IPS-18a (cell line): ENCODE data around the gene ZNF516.

Experiments used
- H3K27ac ChIP-seq: one replicate; pipeline ENCODE4 v1.5.1; 2013; ENCODE audit warnings: low read length
- H3K27me3 ChIP-seq: one replicate; pipeline ENCODE4 v1.6.1; 2013; ENCODE audit warnings: mild to moderate bottlenecking, low read length; ENCODE audit not compliant: control insufficient read depth, insufficient read depth
- H3K36me3 ChIP-seq: one replicate; pipeline ENCODE4 v1.6.1; 2013; ENCODE audit warnings: low read depth, low read length; ENCODE audit not compliant: control insufficient read depth
- H3K4me1 ChIP-seq: one replicate; pipeline ENCODE4 v1.6.1; 2013; ENCODE audit warnings: low read depth, low read length; ENCODE audit not compliant: control insufficient read depth
- H3K4me3 ChIP-seq: one replicate; pipeline ENCODE4 v1.5.1; 2013; ENCODE audit warnings: low read length
- H3K9ac ChIP-seq: one replicate; pipeline ENCODE4 v1.6.1; 2013; ENCODE audit warnings: mild to moderate bottlenecking, low read length, moderate library complexity
- H3K9me3 ChIP-seq: one replicate; pipeline ENCODE4 v1.6.1; 2013; ENCODE audit warnings: low read depth, low read length; ENCODE audit not compliant: control insufficient read depth

ZNF516 gene

DNA sequence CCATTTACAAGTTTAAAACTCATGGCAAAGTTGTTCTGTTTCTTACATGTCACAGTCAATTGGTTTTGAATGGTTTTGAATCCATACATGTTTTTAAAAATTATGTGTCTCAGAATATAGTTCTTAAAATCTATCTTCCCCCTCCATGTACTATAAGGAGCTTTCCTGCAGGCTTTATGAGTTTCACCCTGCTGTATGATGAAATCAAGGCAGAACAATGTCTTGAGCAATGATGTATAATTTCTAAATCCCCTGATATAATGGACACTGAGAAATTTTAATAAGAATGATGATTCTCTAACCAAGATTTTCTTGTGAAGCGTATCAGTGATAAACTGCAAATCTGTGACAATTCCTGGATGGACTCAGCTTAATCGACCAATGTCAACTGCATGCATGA, 10.6 kb upstream of the ZNF516 start:
- Histone ChIP-seq H3K9me3 (no peaks in the 10 kb centered on the region), H3K27ac (no peak overlapping the region), H3K9ac (no peak overlapping the region), H3K27me3 (no peaks in the 10 kb centered on the region), H3K4me3 (no peak overlapping the region), H3K36me3 (no peaks in the 10 kb centered on the region), H3K4me1 (peaks cover 11% of the 10 kb centered on the region)

DNA sequence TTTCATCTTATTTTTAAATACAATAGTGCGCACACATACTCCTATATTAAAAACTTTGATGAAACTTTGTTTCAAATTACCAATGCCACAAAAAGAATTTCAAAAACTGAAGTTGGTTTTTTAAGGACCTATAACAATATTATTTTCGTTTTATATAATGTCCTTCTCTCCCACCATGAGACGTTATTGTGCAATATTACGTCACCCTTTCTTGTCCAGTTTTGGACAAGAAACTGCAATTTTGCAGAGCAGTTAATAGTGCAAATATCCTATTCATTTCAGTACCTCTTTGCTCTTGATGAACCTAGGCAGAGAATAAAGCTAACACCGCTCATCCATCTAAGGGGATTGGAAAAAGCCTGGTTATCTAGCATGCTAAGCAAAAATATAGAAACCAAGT, 9.7 kb upstream of the ZNF516 start:
- H3K9ac ChIP-seq = no peak overlapping the region
- no peaks in the 10 kb centered on the region for H3K9me3 ChIP-seq
- H3K27ac ChIP-seq = no peak overlapping the region
- peaks cover 11% of the 10 kb centered on the region for H3K4me1 ChIP-seq
- H3K36me3 ChIP-seq = no peaks in the 10 kb centered on the region
- no peaks in the 10 kb centered on the region for H3K27me3 ChIP-seq
- no peak overlapping the region for H3K4me3 ChIP-seq

DNA sequence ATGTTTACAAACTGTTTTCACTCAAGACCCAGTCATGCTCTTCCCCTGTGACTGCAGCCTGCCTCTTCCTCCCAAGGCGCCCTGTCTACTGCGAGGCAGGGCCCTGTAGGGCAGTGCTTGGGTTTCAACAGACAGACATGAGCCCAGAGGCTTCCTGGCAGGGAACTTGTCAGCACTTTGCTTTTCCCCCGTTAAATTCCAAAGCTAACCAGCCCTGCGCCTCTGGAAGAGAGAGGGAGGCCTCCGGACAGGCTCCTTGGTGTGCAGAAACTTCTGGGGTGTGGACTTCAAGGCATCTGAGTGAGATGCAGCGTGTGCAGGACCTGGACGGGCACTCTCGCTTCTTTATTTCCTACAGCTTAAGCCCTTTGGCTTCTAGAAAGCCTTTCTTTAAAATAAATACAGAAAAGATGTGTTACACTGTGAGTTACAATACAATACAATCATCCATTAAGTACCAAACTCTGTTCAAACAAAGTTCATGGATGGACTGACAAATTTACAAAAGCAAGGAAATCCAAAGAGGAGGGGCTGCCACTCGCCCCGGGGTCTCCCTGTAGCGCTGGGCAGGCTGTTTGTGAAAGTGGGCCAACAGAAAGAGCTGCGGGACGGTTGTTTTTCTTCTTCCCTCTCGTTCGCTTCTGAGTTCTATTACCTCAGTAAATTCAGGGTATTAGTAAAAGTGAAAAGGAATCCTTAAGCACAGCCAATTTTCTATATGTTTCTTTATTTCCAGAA, 8.8 kb upstream of the ZNF516 start:
- peaks cover 11% of the 10 kb centered on the region for H3K4me1 ChIP-seq
- H3K9ac ChIP-seq = no peak overlapping the region
- no peak overlapping the region for H3K27ac ChIP-seq
- H3K9me3 ChIP-seq = no peaks in the 10 kb centered on the region
- H3K36me3 ChIP-seq = no peaks in the 10 kb centered on the region
- no peak overlapping the region for H3K4me3 ChIP-seq
- no peaks in the 10 kb centered on the region for H3K27me3 ChIP-seq

DNA sequence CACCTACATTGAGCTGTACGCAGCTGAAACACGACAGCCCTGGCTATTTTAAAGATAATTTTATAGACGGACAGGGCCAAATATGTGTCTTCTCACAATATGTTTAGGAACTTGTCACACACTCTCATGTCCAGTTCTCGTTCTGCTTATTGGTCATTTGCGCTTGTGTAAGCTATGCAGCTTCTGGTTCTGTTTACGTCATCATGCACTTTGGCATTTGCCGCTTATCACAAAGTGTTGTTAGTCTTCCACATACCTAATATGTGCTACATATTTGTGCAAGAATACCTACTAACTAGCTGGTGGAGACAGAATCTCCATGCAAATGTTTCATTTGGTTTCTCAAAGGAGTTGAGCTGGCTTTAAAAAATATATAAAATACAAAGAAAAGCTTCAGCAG, 7.5 kb upstream of the ZNF516 start:
- peaks cover 11% of the 10 kb centered on the region for H3K4me1 ChIP-seq

DNA sequence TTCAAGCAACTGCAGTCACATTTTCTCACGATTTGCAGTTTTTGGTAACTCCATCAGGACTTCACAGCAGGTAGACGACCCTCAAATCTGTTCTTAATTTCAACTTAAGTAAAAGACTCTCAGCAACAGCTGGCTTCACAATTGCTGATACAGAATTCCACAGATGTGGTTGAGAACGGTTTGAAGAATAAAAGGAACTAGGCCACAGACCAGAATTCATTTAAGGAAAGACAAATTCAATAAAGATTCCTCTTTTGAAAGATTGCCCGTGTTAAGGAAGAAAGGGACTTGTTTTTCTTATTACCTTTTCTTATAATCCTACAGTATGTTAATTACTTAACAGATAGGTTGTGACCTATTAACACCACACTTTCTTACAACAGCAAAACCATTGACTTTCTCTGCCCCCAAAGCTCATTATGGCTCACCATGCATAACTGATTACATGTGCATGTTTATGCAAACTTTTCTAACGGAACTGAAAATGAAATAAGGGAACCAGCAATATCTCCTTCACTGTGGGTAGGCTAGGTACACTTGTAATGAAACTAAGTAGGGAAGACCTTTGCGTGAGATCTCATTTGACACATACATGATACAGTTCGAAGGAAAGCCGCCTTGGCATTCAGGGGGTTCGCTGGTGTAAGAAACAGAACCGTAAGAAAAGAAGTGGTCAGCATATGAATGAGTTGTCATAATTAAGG, 4.7 kb upstream of the ZNF516 start:
- Histone ChIP-seq H3K36me3 (no peaks in the 10 kb centered on the region), H3K4me3 (no peak overlapping the region), H3K27ac (no peak overlapping the region), H3K9ac (no peak overlapping the region), H3K27me3 (peaks cover 29% of the 10 kb centered on the region), H3K4me1 (peaks cover 19% of the 10 kb centered on the region), H3K9me3 (no peaks in the 10 kb centered on the region)

More for the DNA sequence above, 7.5 kb upstream of the ZNF516 start:
- no peaks in the 10 kb centered on the region for H3K36me3 ChIP-seq
- no peaks in the 10 kb centered on the region for H3K9me3 ChIP-seq
- no peak overlapping the region for H3K4me3 ChIP-seq
- H3K9ac ChIP-seq = no peak overlapping the region
- no peak overlapping the region for H3K27ac ChIP-seq
- H3K27me3 ChIP-seq = peaks cover 12% of the 10 kb centered on the region

DNA sequence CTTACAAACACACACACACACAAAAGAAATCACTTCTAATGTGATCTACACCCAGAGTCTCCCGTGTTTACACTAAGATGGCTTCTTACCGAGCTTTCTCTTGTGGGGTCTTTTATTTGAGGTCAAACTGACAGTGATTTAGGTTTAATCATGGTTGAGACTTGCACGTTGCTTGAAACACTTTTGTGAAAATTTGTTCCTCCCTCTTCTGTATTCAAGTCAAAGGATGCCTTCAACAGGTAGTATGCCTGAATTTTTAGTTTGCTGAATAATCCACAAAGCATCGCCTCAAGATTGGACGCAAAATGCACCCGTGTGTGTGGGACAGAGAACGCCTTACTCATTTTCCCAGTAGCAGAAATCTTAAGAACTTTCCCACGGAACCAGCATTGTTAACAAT, 4.0 kb upstream of the ZNF516 start:
- Histone ChIP-seq H3K27ac (no peak overlapping the region), H3K9me3 (no peaks in the 10 kb centered on the region), H3K4me1 (peaks cover 16% of the 10 kb centered on the region), H3K4me3 (no peak overlapping the region), H3K27me3 (peaks cover 31% of the 10 kb centered on the region), H3K36me3 (no peaks in the 10 kb centered on the region), H3K9ac (no peak overlapping the region)

DNA sequence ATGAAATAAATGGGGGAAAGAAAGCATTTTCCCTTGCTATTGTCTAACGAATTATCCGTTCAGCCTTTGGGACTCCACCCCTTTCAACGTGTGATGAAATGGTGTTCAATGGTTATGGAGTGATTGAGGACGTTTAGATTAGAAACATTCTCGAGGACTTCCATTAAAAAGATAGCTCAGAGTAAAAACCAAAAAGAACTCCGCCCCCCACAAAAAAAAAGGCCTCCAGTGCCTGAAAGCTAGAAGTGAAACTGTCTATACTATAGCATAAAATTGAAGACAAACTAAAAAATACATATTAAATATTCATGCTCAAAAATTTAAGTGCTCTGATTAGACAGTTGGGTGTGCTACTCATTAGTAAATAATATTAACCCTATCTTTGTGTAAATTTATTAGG, 3.0 kb upstream of the ZNF516 start:
- Histone ChIP-seq H3K9ac (no peak overlapping the region), H3K27ac (no peak overlapping the region), H3K9me3 (no peaks in the 10 kb centered on the region), H3K36me3 (no peaks in the 10 kb centered on the region), H3K4me3 (no peak overlapping the region), H3K27me3 (peaks cover 39% of the 10 kb centered on the region), H3K4me1 (peaks cover 16% of the 10 kb centered on the region)

DNA sequence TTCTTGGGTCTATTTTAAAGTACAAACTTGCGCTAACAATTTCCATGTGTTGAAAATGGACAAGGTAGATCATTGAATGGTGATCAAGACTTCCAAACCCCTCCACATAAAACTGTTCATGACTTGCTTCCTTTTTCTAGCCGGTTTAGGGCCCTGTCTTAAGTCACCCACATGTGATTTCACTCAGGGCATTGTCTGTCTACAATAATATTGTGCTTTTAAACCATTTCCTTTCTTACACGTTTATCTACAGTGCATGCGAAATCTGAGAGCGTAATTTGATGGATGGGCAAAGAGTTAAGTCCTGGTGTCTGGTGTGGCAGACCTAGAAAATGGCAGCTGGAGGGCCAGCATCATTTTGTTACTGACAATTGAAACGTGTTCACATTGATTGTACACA, 2.0 kb upstream of the ZNF516 start:
- H3K4me3 ChIP-seq = peak overlapping the region; percentile 80
- H3K27ac ChIP-seq = no peak overlapping the region
- peaks cover 45% of the 10 kb centered on the region for H3K27me3 ChIP-seq
- H3K9me3 ChIP-seq = no peaks in the 10 kb centered on the region
- no peaks in the 10 kb centered on the region for H3K36me3 ChIP-seq
- H3K4me1 ChIP-seq = peaks cover 22% of the 10 kb centered on the region
- H3K9ac ChIP-seq = no peak overlapping the region

DNA sequence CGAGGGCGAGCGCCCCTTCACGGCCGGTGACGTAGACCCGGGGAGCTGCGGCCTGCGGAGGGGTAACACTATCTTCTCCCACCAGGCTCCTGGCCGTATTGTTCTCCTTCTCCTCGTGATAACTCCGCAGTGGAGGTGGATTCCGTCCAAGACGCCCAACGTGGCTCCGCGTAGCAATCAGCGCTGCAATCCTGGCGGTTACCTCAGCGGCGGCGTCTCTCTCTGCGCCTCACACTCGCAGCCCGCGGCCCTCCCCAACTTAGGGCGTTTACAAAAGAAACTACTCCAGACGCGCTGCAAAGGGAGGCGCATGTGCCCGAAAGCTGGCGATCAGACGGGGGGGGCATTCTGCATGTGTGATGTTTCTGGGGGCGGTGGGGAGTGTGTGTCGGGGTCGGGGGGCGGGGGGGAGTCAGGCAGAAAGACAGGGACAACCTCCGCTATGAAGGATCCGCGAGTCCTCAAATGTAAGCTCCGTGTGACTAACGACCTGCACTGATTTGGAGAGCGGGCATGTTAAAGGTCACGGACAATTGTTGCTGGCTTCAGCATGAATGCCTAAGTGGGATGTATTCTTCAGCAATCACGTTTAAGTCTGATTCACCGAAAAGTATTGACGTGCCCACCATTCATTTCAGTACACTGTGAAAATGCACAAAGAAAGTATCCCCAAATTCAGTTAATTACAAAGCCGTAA, 1.3 kb upstream of the ZNF516 start:
- Histone ChIP-seq H3K36me3 (no peaks in the 10 kb centered on the region), H3K4me1 (peaks cover 22% of the 10 kb centered on the region), H3K9ac (peak overlapping the region; percentile 65), H3K4me3 (peak overlapping the region; percentile 80), H3K27me3 (peaks cover 49% of the 10 kb centered on the region), H3K9me3 (no peaks in the 10 kb centered on the region), H3K27ac (no peak overlapping the region)

DNA sequence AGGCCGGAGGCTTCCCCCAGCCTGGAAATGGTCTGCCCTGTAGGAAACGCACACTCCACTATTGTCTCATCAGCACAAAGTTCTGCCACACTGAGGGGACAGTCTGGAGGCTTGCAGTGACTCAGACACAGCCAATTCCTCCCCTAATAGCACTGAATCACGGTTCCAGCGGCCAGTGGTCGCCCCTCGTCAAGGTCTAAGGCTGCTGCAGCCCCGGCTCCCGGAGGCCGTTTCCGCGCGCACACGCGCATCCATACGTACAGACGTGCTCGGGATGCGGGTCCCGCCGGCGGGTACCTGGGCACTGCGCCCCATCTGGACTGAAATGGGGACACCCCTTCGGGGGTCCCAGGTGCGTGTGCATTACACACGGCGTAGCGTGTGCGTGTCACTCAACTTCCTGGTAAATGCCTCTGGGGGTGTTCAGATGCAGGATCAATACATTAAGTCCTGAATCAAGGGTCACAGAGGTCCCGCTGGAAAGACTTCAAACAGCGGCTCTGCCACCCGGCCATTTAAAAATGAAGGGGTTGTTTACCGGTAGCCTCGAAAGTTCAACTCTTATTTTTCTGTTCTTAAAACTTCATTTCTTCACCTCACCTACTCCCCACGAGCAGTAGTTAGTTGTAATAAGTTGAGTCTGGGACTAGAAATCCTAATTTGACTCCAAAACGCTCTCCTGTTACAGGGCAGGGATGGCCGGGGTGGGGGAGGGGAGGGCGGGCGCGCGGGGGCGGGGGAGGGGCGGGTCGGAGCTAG, 572 bp upstream of the ZNF516 start:
- peak overlapping the region; percentile 70 for H3K9ac ChIP-seq
- H3K9me3 ChIP-seq = no peaks in the 10 kb centered on the region
- peaks cover 23% of the 10 kb centered on the region for H3K4me1 ChIP-seq
- no peak overlapping the region for H3K27ac ChIP-seq
- H3K36me3 ChIP-seq = no peaks in the 10 kb centered on the region
- peak overlapping the region; percentile 80 for H3K4me3 ChIP-seq
- peaks cover 51% of the 10 kb centered on the region for H3K27me3 ChIP-seq
